CD4-positive, alpha-beta T cell (primary cell): ENCODE results near the gene ARHGEF3. TPM values are rescaled to one million over a fixed set of nuclear protein-coding genes. Genes with fewer than 3 reads are reported as not detected.

Experiments used
- ATAC-seq: fragments of 200-7000 bp; cut with Tn5 transposase; one replicate; pipeline ENCODE4 v1.10.0; 2022; ENCODE audit warnings: mild to moderate bottlenecking; ENCODE audit not compliant: poor library complexity
- CTCF ChIA-PET: fragments of 350-600 bp; sonication (Branson Sonifier 250); formaldehyde crosslinking; loops from one replicate; lab custom pipeline; 2021; ENCODE audit warnings: antibody characterized with exemption, inconsistent platforms; lab: Charles Lee
- POLR2A ChIA-PET: fragments of 350-600 bp; sonication (Branson Sonifier 250); formaldehyde crosslinking; loops from one replicate; lab custom pipeline; 2021; ENCODE audit warnings: antibody characterized with exemption, inconsistent platforms; lab: Charles Lee
- DNase-seq, 14 experiments: peaks; one replicate each; pipeline ENCODE4 v3.0.0-alpha.2; 2013 to 2020; ENCODE audit warnings: mixed read lengths in 2 of 14
- H3K27ac ChIP-seq, 2 donors: one replicate each; pipeline versions ENCODE4 v1.5.1 to v1.7.0; 2013; ENCODE audit warnings: low read length in 2 of 2, low read depth in 1 of 2, mild to moderate bottlenecking in 1 of 2
- H3K27me3 ChIP-seq, 2 experiments: 1 replicate in 1 of 2; 2 replicates in 1 of 2; pipeline versions ENCODE4 v1.6.1 to v1.7.0; 2013; ENCODE audit warnings: low read length in 2 of 2, control low read depth in 1 of 2, mild to moderate bottlenecking in 1 of 2, moderate library complexity in 1 of 2; ENCODE audit not compliant: insufficient read depth in 2 of 2, control insufficient read depth in 1 of 2
- H3K36me3 ChIP-seq: one replicate; pipeline ENCODE4 v1.6.1; 2013; ENCODE audit warnings: low read length, control low read depth; ENCODE audit not compliant: insufficient read depth
- H3K4me1 ChIP-seq: one replicate; pipeline ENCODE4 v1.6.1; 2013; ENCODE audit warnings: low read length, control low read depth; ENCODE audit not compliant: insufficient read depth
- H3K4me3 ChIP-seq: one replicate; pipeline ENCODE4 v1.5.1; 2013; ENCODE audit warnings: mild to moderate bottlenecking, low read length, moderate library complexity
- H3K9me3 ChIP-seq, 2 experiments: 1 replicate in 1 of 2; 2 replicates in 1 of 2; pipeline versions ENCODE4 v1.6.1 to v1.7.0; 2013; ENCODE audit warnings: low read length in 2 of 2, mild to moderate bottlenecking in 2 of 2, control low read depth in 1 of 2, moderate library complexity in 1 of 2; ENCODE audit not compliant: control insufficient read depth in 1 of 2, insufficient read depth in 1 of 2
- H3K27ac Mint-ChIP-seq: one replicate; pipeline ENCODE4 v1.8.0; 2020; ENCODE audit warnings: mixed read lengths
- H3K27me3 Mint-ChIP-seq: one replicate; pipeline ENCODE4 v1.8.0; 2021; ENCODE audit warnings: mixed read lengths
- H3K36me3 Mint-ChIP-seq: one replicate; pipeline ENCODE4 v1.8.0; 2021; ENCODE audit warnings: low read depth, mixed read lengths
- H3K4me1 Mint-ChIP-seq: one replicate; pipeline ENCODE4 v1.8.0; 2021; ENCODE audit warnings: low read depth, mixed read lengths
- H3K4me3 Mint-ChIP-seq: one replicate; pipeline ENCODE4 v1.8.0; 2020; ENCODE audit warnings: mild to moderate bottlenecking, mixed read lengths
- H3K9me3 Mint-ChIP-seq: one replicate; pipeline ENCODE4 v1.8.0; 2020; ENCODE audit warnings: mixed read lengths
- CTCF ChIP-seq: fragments of 200-600 bp; IDR thresholded peaks from one replicate; pipeline ENCODE4 v1.8.0; 2022; ENCODE audit warnings: antibody characterized with exemption, mild to moderate bottlenecking
- intact Hi-C, 2 experiments: fragments of 100-400 bp; cut with DNase I in 1 of 2; cut with micrococcal nuclease in 1 of 2; formaldehyde crosslinking; loops; one replicate each; pipeline versions ENCODE4 v1.15.1 to v1.9.0; 2023 to 2025; cut with DNase I, micrococcal nuclease
- total RNA-seq, 174 experiments: library from RNA in 2 of 174; stranded (reverse) in 2 of 174; gene quantifications; one replicate each; pipeline ENCODE4 v1.2.3 and lab custom pipeline; 2021 to 2026

The ARHGEF3 gene
- total RNA-seq, 2 experiments from 2014 or later: 46.4 to 46.6 TPM

- CTCF ChIA-PET: no interaction called here
- DNase-seq: no peak
These were observed 29.1 kb upstream of the ARHGEF3 start for GRCh38 chr3:56830884-56831283.

GRCh38 chr3:56829533-56829932 lies 27.8 kb upstream of the ARHGEF3 start:
- Mint-ChIP-seq H3K36me3 (peaks cover 8% of the 10 kb centered on the region), H3K4me3 (no peak overlapping the region), H3K27ac (no peak overlapping the region), H3K4me1 (peaks cover 55% of the 10 kb centered on the region), H3K9me3 (no peaks in the 10 kb centered on the region), H3K27me3 (no peaks in the 10 kb centered on the region)
- Histone ChIP-seq H3K9me3 (no peaks in the 10 kb centered on the region), H3K27me3 (no peaks in the 10 kb centered on the region), H3K36me3 (peaks cover 3% of the 10 kb centered on the region), H3K27ac (no peak overlapping the region), H3K4me3 (no peak overlapping the region), H3K4me1 (peaks cover 5% of the 10 kb centered on the region)
- ATAC-seq (no peak), DNase-seq (no peak)
- intact Hi-C loops: no loop called here
- CTCF ChIA-PET: no interaction called here
- no peak for TF ChIP-seq CTCF
- POLR2A ChIA-PET: no interaction called here

More at GRCh38 chr3:56830884-56831283, 29.1 kb upstream of the ARHGEF3 start:
- intact Hi-C loops: no loop called here
- Histone ChIP-seq H3K4me1 (peaks cover 4% of the 10 kb centered on the region), H3K27ac (no peak overlapping the region), H3K9me3 (no peaks in the 10 kb centered on the region), H3K27me3 (no peaks in the 10 kb centered on the region), H3K4me3 (no peak overlapping the region), H3K36me3 (peaks cover 3% of the 10 kb centered on the region)
- no peaks in the 10 kb centered on the region for H3K9me3 Mint-ChIP-seq
- no peak for TF ChIP-seq CTCF
- no peaks in the 10 kb centered on the region for H3K27me3 Mint-ChIP-seq
- peaks cover 13% of the 10 kb centered on the region for H3K36me3 Mint-ChIP-seq
- H3K4me1 Mint-ChIP-seq: peaks cover 43% of the 10 kb centered on the region
- H3K4me3 Mint-ChIP-seq: no peak overlapping the region
- ATAC-seq: no peak
- H3K27ac Mint-ChIP-seq: no peak overlapping the region
- POLR2A ChIA-PET: no interaction called here

- POLR2A ChIA-PET: no interaction called here
- no peak overlapping the region for H3K27ac Mint-ChIP-seq
- intact Hi-C loops: no loop called here
These were observed 25.3 kb upstream of the ARHGEF3 start for GRCh38 chr3:56826831-56827722.

More at GRCh38 chr3:56826831-56827722, 25.3 kb upstream of the ARHGEF3 start:
- CTCF ChIA-PET: no interaction called here
- no peaks in the 10 kb centered on the region for H3K27me3 ChIP-seq
- TF ChIP-seq CTCF: no peak
- no peak overlapping the region for H3K4me3 Mint-ChIP-seq
- no peaks in the 10 kb centered on the region for H3K36me3 Mint-ChIP-seq
- ATAC-seq (no peak), DNase-seq (no peak)
- no peak overlapping the region for H3K4me3 ChIP-seq
- peaks cover 9% of the 10 kb centered on the region for H3K4me1 ChIP-seq
- no peaks in the 10 kb centered on the region for H3K36me3 ChIP-seq
- no peak overlapping the region for H3K27ac ChIP-seq
- no peaks in the 10 kb centered on the region for H3K9me3 ChIP-seq
- H3K4me1 Mint-ChIP-seq: peaks cover 62% of the 10 kb centered on the region
- H3K9me3 Mint-ChIP-seq: no peaks in the 10 kb centered on the region
- H3K27me3 Mint-ChIP-seq: no peaks in the 10 kb centered on the region
